Stimulated activated CD4-positive, alpha-beta T cell treated with anti-CD3 and anti-CD28 coated beads, Interleukin-4, amount 100 ng/mL, for 24 hours (primary cell): Measurements from ENCODE around the gene EMX2.
"Not testable (repeated sequence)": the region's sequence is repeated elsewhere in the genome, so short reads cannot be mapped to it uniquely, and the experiment has no call there.

Experiments used
- DNase-seq: peaks from one replicate; pipeline ENCODE4 v3.0.0-alpha.2; 2020

The EMX2 gene

GRCh38 chr10:117542706-117543224 lies at the start of gene EMX2:
EMX2 (plus strand) TSS chr10:117542746; CDS start chr10:117543268, 522 bp downstream.
- DNase-seq, result no peak

GRCh38 chr10:117496031-117496430 lies 46.5 kb upstream of the EMX2 start:
- no peak for DNase-seq

GRCh38 chr10:117496616-117497028 lies 45.9 kb upstream of the EMX2 start:
- DNase-seq, result peak; percentile 72

GRCh38 chr10:117497736-117498135 lies 44.8 kb upstream of the EMX2 start:
- DNase-seq, result no peak

GRCh38 chr10:117499248-117500105 lies 43.1 kb upstream of the EMX2 start:
- no peak for DNase-seq

GRCh38 chr10:117500456-117500855 lies 42.1 kb upstream of the EMX2 start:
- no peak for DNase-seq

GRCh38 chr10:117501460-117502035 lies 41.0 kb upstream of the EMX2 start:
- no peak for DNase-seq

GRCh38 chr10:117502421-117503243 lies 39.9 kb upstream of the EMX2 start:
- DNase-seq, result no peak

GRCh38 chr10:117503244-117504205 lies 39.0 kb upstream of the EMX2 start:
- DNase-seq, result no peak

GRCh38 chr10:117504562-117504961 lies 38.0 kb upstream of the EMX2 start:
- no peak for DNase-seq

GRCh38 chr10:117507081-117507480 lies 35.5 kb upstream of the EMX2 start:
- DNase-seq, result not testable (repeated sequence)

- no peak for DNase-seq
Measured at GRCh38 chr10:117509573-117509972, 33.0 kb upstream of the EMX2 start.

GRCh38 chr10:117511601-117512390 lies 30.8 kb upstream of the EMX2 start:
- DNase-seq, result no peak

GRCh38 chr10:117514971-117515370 lies 27.6 kb upstream of the EMX2 start:
- DNase-seq, result no peak

GRCh38 chr10:117516681-117517080 lies 25.9 kb upstream of the EMX2 start:
- no peak for DNase-seq

GRCh38 chr10:117518246-117518645 lies 24.3 kb upstream of the EMX2 start:
- DNase-seq, result no peak

GRCh38 chr10:117519286-117519685 lies 23.3 kb upstream of the EMX2 start:
- no peak for DNase-seq

GRCh38 chr10:117519879-117520278 lies 22.7 kb upstream of the EMX2 start:
- no peak for DNase-seq

- no peak for DNase-seq
Measured at GRCh38 chr10:117530791-117531190, 11.8 kb upstream of the EMX2 start.

GRCh38 chr10:117531371-117532002 lies 11.1 kb upstream of the EMX2 start:
- DNase-seq, result no peak

- no peak for DNase-seq
Measured at GRCh38 chr10:117532003-117532385, 10.6 kb upstream of the EMX2 start.
